ENCODE measurements around the gene IDNK.

DNA sequence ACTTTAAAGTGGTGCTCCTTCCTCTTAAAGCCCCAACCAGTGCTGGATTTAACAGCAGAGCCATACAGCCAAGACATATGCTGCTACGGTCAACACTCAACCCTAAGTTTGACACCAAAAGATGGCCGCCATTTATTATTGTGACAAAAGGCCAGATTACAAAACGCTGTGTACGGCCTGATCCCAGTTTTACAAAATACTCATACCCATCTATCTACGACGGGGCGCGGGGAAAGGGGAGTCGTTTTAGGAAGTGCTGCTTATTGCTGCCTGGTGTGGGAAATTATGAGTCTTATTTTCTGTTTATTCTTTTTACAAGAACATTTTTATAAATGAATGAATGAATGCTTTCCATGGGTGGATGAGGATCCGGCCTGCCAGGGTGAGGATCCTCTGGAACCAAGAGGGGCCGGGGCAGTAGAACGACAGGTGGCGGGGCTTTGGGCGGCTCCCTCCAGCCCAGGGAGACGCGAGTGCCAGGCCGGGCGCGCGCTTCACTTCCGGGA lies 457 bp upstream of the IDNK start:
- no peak for TF ChIP-seq CTCF (IDR thresholded peaks at IDR 0.05; ENCODE audit: poor library complexity)
- no peak for TF ChIP-seq EZH2 (IDR thresholded peaks at IDR 0.05; ENCODE audit: borderline replicate concordance)
